HUES48 (cell line): ENCODE measurements around the gene PLEKHH1.

Experiments used
- H3K27ac ChIP-seq: one replicate; pipeline ENCODE4 v1.7.0; 2013; ENCODE audit warnings: low read depth, low read length, inconsistent platforms
- H3K27me3 ChIP-seq: 2 replicates; pipeline ENCODE4 v1.6.1; 2013; ENCODE audit warnings: mild to moderate bottlenecking, low read length; ENCODE audit not compliant: control insufficient read depth, insufficient read depth
- H3K36me3 ChIP-seq: 2 replicates; pipeline ENCODE4 v1.6.1; 2013; ENCODE audit warnings: low read length; ENCODE audit not compliant: control insufficient read depth, insufficient read depth
- H3K4me1 ChIP-seq: 2 replicates; pipeline ENCODE4 v1.6.1; 2013; ENCODE audit warnings: mild to moderate bottlenecking, low read length; ENCODE audit not compliant: control insufficient read depth, insufficient read depth
- H3K4me3 ChIP-seq: 2 replicates; pipeline ENCODE4 v1.5.1; 2013; ENCODE audit warnings: mild to moderate bottlenecking, low read depth, low read length
- H3K9ac ChIP-seq: 2 replicates; pipeline ENCODE4 v1.6.1; 2013; ENCODE audit warnings: mild to moderate bottlenecking, low read depth, low read length, moderate library complexity
- H3K9me3 ChIP-seq: 2 replicates; pipeline ENCODE4 v1.6.1; 2013; ENCODE audit warnings: low read length; ENCODE audit not compliant: control insufficient read depth, insufficient read depth

PLEKHH1 gene

DNA sequence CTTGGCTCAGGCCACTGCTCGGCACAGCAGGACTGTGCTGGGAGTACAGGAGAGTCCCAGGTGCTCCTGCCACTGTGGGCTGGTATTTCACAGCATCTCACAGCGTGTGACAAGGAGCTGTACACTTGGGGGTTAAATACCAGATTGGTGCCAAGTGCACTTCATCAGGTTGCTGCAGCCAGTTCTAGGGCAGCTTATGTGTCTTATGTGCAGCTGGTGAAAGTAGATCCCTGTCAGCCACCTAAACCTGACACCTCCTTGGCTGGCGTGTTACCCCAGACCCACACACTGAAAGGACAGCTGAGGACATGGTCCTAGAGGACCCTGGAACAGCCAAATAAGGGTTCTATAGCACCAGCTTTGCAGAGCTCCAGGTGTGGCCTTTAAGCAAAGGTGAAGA, 18.9 kb downstream of the PLEKHH1 start:
- no peaks in the 10 kb centered on the region for H3K4me1 ChIP-seq
- H3K9me3 ChIP-seq = no peaks in the 10 kb centered on the region
- H3K9ac ChIP-seq = no peak overlapping the region
- H3K4me3 ChIP-seq = no peak overlapping the region
- no peaks in the 10 kb centered on the region for H3K27me3 ChIP-seq
- peaks cover 8% of the 10 kb centered on the region for H3K36me3 ChIP-seq
- H3K27ac ChIP-seq = no peak overlapping the region

DNA sequence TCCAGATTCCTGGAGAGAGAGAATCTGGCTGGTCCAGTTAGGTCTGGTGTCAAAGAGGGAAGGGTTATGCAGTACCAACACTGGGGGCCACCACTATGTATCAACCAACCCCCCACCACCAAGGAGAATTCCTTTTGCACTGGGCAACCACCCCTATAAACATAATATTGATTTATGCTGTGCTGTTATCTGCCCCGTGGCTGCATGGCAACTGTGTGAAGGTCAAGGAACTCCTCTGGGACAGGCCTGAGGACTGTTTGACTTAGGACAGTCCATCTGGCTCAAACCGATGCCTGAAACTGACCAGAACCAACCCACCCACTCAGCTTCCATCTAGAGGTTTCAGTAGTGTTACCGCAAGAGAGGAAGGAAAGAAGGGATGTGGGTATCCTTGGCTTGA, 20.5 kb downstream of the PLEKHH1 start:
- no peak overlapping the region for H3K4me3 ChIP-seq

DNA sequence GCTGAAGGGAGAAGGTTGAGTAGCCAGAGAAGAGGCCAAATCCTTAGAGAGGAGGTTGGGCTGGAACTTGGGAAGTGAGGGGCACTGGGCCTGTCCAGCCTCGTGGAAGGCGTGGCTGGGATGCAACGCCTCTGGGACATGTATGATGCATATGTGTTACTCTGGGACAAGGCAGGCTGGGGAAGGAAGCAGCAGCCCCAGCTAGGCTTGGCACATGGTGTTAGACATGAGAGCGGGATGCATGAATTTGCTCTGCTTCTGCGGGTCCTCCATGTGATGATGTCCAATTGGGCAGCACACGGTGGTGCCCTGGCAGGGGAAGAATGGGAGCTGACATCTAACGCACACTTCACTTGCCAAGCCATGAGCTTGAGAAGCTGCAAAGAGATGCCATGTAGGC, 21.3 kb downstream of the PLEKHH1 start:
- Histone ChIP-seq H3K36me3 (peaks cover 11% of the 10 kb centered on the region), H3K27ac (no peak overlapping the region), H3K9me3 (no peaks in the 10 kb centered on the region), H3K4me1 (no peaks in the 10 kb centered on the region), H3K9ac (no peak overlapping the region), H3K4me3 (no peak overlapping the region), H3K27me3 (no peaks in the 10 kb centered on the region)

More for the DNA sequence above, 20.5 kb downstream of the PLEKHH1 start:
- Histone ChIP-seq H3K27ac (no peak overlapping the region), H3K27me3 (no peaks in the 10 kb centered on the region), H3K4me1 (no peaks in the 10 kb centered on the region), H3K9ac (no peak overlapping the region), H3K9me3 (no peaks in the 10 kb centered on the region), H3K36me3 (peaks cover 7% of the 10 kb centered on the region)

DNA sequence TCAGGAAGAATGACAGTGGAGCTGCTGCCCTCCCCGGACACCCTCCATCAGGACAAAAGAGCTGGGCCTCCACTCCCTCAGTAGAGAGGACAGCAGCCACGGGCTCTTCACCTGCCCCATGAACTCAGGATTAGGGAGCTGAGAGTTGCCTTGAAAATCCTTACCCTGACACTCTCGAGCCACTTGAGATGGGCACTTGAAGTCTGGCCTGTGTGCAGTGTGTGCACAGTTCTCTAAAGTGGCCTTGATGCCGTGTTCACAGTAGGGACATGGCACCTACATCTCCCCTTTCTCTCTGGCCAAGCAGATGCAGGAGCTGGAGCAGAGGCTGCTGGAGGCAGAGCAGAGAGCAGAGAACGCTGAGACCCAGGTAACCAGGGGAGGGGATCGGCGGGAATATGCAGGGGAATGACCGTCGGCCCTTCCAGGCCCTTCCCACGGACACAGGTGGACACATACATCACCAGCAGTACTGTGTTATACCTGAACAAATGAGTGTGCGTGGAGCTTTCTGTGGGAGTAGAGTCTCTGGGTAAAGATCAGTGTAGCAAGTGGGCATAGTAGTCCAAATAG, 22.5 kb downstream of the PLEKHH1 start:
- no peaks in the 10 kb centered on the region for H3K9me3 ChIP-seq
- H3K4me3 ChIP-seq = no peak overlapping the region
- H3K36me3 ChIP-seq = peaks cover 11% of the 10 kb centered on the region
- no peak overlapping the region for H3K27ac ChIP-seq
- no peaks in the 10 kb centered on the region for H3K4me1 ChIP-seq
- no peak overlapping the region for H3K9ac ChIP-seq
- no peaks in the 10 kb centered on the region for H3K27me3 ChIP-seq

DNA sequence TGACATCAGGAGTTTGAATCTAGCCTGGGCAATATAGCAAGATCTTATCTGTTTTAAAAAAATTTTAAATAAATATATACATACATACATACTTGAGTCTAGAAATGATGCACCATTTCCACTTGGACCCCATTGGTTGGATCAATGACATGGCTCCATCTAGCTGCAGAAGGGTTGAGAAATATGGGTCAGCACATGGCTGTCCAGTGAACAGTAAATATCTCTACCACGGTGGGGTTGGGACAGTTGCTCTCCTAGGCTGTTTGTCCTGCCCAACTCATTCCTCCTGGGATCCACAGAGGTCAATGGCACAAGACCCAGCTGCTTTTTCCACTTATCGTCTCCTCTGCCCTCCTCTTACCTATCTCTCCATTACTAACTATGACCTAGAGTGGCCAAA, 23.6 kb downstream of the PLEKHH1 start:
- H3K27ac ChIP-seq = no peak overlapping the region
- H3K9ac ChIP-seq = no peak overlapping the region
- H3K36me3 ChIP-seq = peaks cover 11% of the 10 kb centered on the region
- H3K4me1 ChIP-seq = no peaks in the 10 kb centered on the region
- H3K9me3 ChIP-seq = no peaks in the 10 kb centered on the region
- no peaks in the 10 kb centered on the region for H3K27me3 ChIP-seq
- H3K4me3 ChIP-seq = no peak overlapping the region

DNA sequence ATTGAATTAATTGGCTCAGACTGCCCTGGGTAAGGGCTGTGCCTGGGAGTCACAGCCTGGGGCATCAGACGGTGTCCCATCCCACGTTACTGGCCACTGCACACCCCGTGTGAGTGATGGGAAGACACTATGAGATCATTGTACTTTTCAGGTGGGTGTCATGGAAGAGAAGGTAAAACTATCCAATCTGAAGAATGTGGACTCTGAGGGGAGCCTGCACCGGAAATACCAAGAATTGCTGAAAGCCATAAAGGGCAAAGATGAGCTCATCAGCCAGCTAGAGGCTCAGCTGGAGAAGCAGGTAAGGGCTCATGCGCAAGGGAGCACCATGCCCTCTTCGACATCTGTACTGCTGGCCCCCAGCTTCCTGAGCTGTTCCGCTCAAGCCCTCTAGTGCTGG, 24.0 kb downstream of the PLEKHH1 start:
- no peak overlapping the region for H3K9ac ChIP-seq
- H3K9me3 ChIP-seq = no peaks in the 10 kb centered on the region
- no peak overlapping the region for H3K27ac ChIP-seq
- no peaks in the 10 kb centered on the region for H3K27me3 ChIP-seq
- peaks cover 12% of the 10 kb centered on the region for H3K36me3 ChIP-seq
- no peaks in the 10 kb centered on the region for H3K4me1 ChIP-seq
- no peak overlapping the region for H3K4me3 ChIP-seq

DNA sequence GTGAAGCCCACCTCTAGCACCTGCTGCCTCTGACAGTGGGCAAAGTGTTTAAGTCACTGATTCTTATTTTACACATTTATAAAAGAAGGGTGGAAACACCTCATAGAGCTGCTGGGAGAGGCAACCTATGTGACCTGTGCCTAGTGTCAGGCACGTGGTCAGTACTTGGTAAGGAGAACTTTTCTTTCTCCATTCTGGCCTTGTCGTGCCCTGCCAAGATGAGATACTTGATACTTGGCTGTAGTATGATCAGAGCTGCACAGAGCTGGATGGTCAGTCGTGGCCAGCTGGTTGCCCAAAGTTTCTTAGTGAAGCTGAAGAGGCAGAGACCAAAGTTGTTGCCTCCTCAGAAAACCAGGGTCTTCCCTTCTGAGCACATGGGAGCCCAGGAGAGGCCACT, 24.6 kb downstream of the PLEKHH1 start:
- Histone ChIP-seq H3K9me3 (no peaks in the 10 kb centered on the region), H3K27ac (no peak overlapping the region), H3K36me3 (peaks cover 17% of the 10 kb centered on the region), H3K27me3 (no peaks in the 10 kb centered on the region), H3K4me1 (no peaks in the 10 kb centered on the region), H3K9ac (no peak overlapping the region), H3K4me3 (no peak overlapping the region)

DNA sequence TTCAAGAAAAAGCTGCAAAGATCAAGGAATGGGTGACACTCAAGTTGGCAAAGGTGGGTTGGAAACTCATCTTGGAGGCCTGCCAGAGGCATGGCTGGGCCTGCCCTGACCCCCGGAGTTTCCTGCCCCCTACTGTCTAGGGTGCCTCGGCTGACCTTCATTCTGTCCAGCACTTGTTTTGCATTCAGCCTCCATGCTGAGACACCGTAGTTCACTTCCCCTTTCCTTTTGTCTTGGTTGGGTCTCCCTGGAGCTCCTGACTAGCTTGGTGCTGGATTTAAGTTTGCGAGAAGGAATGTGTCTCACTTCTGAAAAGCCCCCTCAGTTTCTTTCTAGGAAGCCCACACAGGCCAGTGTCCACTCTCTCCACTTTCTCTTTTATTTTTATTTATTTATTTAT, 26.5 kb downstream of the PLEKHH1 start:
- no peaks in the 10 kb centered on the region for H3K27me3 ChIP-seq
- H3K9me3 ChIP-seq = no peaks in the 10 kb centered on the region
- H3K9ac ChIP-seq = no peak overlapping the region
- no peaks in the 10 kb centered on the region for H3K4me1 ChIP-seq
- peaks cover 20% of the 10 kb centered on the region for H3K36me3 ChIP-seq
- H3K4me3 ChIP-seq = no peak overlapping the region
- H3K27ac ChIP-seq = no peak overlapping the region

DNA sequence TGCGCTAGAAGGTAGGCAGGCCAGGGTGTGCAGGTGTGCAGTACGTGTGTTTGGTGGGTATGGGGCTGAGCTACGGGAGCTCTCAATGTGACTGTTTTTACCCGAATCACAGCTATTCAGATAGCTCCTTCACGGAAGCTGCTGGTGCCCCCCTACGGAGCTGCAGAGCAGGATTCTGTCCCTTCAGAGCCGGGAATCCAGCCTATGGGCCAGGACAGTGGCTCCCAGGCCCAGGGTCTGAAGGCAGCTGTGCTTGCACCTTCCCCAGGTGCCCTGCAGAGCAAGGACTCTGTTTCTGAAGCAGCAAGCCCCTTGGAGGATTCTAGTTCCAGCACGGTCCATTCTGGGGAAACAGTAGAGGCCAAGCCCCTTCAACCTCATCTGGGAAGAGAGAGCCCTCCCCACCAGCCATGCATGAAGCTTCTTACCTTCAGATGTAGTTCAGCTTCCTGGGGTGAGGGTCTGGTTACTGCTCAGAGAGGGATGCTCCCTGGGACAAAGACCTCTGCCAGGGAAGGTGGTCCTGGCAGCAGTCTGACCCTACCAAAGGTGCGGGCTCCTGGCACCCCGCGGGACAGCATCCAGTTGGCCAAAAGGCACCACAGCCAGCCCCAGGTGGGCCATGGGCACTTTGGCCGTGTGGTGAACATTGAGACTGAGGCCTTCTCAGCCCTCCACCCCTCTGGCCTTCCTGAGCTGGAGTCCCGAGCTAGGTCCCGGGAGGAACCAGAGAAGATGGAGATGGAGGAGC, 29.1 kb downstream of the PLEKHH1 start:
- Histone ChIP-seq H3K27me3 (no peaks in the 10 kb centered on the region), H3K4me1 (no peaks in the 10 kb centered on the region), H3K36me3 (peaks cover 16% of the 10 kb centered on the region), H3K27ac (no peak overlapping the region), H3K9me3 (no peaks in the 10 kb centered on the region), H3K9ac (no peak overlapping the region), H3K4me3 (no peak overlapping the region)

DNA sequence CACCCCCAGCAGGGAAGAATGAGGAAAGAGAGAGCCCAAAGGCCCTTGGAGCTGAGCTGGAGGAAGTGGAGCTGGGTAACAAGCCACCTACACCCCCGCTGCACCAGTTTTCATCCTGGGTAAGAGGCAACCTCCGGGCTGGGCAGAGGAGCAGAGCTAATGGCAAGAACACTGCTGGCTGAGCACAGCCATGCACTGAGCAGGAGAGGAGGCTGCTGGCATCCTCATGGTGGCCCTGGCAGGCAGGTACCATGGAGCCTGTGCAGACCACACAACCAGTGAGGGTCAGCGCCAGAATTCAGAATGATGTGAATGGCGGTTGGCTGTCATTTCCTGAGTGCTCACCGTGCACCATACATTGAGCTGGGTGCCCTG, 29.7 kb downstream of the PLEKHH1 start:
- H3K9ac ChIP-seq = no peak overlapping the region
- no peaks in the 10 kb centered on the region for H3K4me1 ChIP-seq
- H3K4me3 ChIP-seq = no peak overlapping the region
- no peak overlapping the region for H3K27ac ChIP-seq
- H3K27me3 ChIP-seq = no peaks in the 10 kb centered on the region
- H3K36me3 ChIP-seq = peaks cover 16% of the 10 kb centered on the region
- H3K9me3 ChIP-seq = no peaks in the 10 kb centered on the region

DNA sequence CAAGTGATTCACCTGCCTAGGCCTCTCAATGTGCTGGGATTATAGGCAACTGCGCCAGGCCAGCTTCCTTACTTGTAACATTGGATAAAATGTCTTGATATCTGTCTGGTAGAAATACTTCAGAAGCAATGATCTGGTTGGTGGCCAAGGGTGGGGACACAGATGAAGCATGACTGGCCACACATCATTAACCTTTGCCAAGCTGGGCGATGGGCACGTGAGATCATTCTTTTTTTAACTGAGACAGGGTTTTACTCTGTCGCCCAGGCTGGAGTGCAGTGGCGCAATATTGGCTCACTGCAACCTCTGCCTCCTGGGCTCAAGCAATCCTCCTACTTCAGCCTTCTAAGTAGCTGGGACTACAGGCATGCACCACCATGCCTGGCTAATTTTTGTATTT, 31.1 kb downstream of the PLEKHH1 start:
- H3K9ac ChIP-seq = no peak overlapping the region
- no peaks in the 10 kb centered on the region for H3K4me1 ChIP-seq
- no peaks in the 10 kb centered on the region for H3K27me3 ChIP-seq
- H3K27ac ChIP-seq = no peak overlapping the region
- H3K4me3 ChIP-seq = no peak overlapping the region
- H3K9me3 ChIP-seq = no peaks in the 10 kb centered on the region
- H3K36me3 ChIP-seq = peaks cover 9% of the 10 kb centered on the region
